Trophoblast cell (in vitro differentiated cells and primary cell): Measurements from ENCODE around the gene TGFB1I1.
A peak's percentile ranks its signal among the peaks of the same experiment; 100 is the strongest.

Experiments used
- DNase-seq, 2 donors: peaks; one replicate each; pipeline ENCODE4 v3.0.0-alpha.2; 2016
- H2AFZ ChIP-seq: 2 replicates; pipeline ENCODE4 v1.6.1; 2013; ENCODE audit warnings: low read length, moderate library complexity, mild to moderate bottlenecking; ENCODE audit not compliant: insufficient read depth, poor library complexity
- H2AK5ac ChIP-seq: 2 replicates; pipeline ENCODE4 v1.6.1; 2013; ENCODE audit warnings: mild to moderate bottlenecking, low read length
- H2BK120ac ChIP-seq: 2 replicates; pipeline ENCODE4 v1.6.1; 2013; ENCODE audit warnings: low read length, mild to moderate bottlenecking, moderate library complexity; ENCODE audit not compliant: insufficient read depth, poor library complexity
- H2BK12ac ChIP-seq: 2 replicates; pipeline ENCODE4 v1.6.1; 2013; ENCODE audit warnings: mild to moderate bottlenecking, low read length, moderate library complexity
- H2BK5ac ChIP-seq: 2 replicates; pipeline ENCODE4 v1.6.1; 2013; ENCODE audit warnings: low read length, low read depth, moderate library complexity, mild to moderate bottlenecking; ENCODE audit not compliant: poor library complexity
- H3K14ac ChIP-seq: 2 replicates; pipeline ENCODE4 v1.6.1; 2013; ENCODE audit warnings: mild to moderate bottlenecking, low read length
- H3K18ac ChIP-seq: 2 replicates; pipeline ENCODE4 v1.6.1; 2013; ENCODE audit warnings: mild to moderate bottlenecking, low read length
- H3K23ac ChIP-seq: 2 replicates; pipeline ENCODE4 v1.6.1; 2013; ENCODE audit warnings: low read length
- H3K27ac ChIP-seq: 2 replicates; pipeline ENCODE4 v1.5.1; 2013; ENCODE audit warnings: low read depth, mild to moderate bottlenecking, inconsistent platforms, low read length, moderate library complexity
- H3K27me3 ChIP-seq: 2 replicates; pipeline ENCODE4 v1.6.1; 2013; ENCODE audit warnings: inconsistent platforms, mild to moderate bottlenecking, low read length, moderate library complexity; ENCODE audit not compliant: insufficient read depth
- H3K36me3 ChIP-seq, 2 experiments: 1 replicate in 1 of 2; 2 replicates in 1 of 2; pipeline ENCODE4 v1.6.1; 2013; ENCODE audit warnings: low read length in 2 of 2, mild to moderate bottlenecking in 2 of 2, moderate library complexity in 1 of 2; ENCODE audit not compliant: insufficient read depth in 2 of 2, control insufficient read depth in 1 of 2
- H3K4ac ChIP-seq: 2 replicates; pipeline ENCODE4 v1.6.1; 2013; ENCODE audit warnings: low read depth, mild to moderate bottlenecking, low read length, moderate library complexity
- H3K4me1 ChIP-seq, 2 experiments: 1 replicate in 1 of 2; 2 replicates in 1 of 2; pipeline ENCODE4 v1.6.1; 2013; ENCODE audit warnings: low read length in 2 of 2, mild to moderate bottlenecking in 2 of 2, moderate library complexity in 1 of 2; ENCODE audit not compliant: insufficient read depth in 2 of 2, control insufficient read depth in 1 of 2
- H3K4me2 ChIP-seq: 2 replicates; pipeline ENCODE4 v1.6.1; 2013; ENCODE audit warnings: inconsistent platforms, mild to moderate bottlenecking, low read length, moderate library complexity
- H3K4me3 ChIP-seq: 2 replicates; pipeline ENCODE4 v1.5.1; 2013; ENCODE audit warnings: mild to moderate bottlenecking, low read depth, low read length, inconsistent platforms
- H3K79me1 ChIP-seq: one replicate; pipeline ENCODE4 v1.6.1; 2013; ENCODE audit warnings: low read length
- H3K79me2 ChIP-seq: 2 replicates; pipeline ENCODE4 v1.6.1; 2013; ENCODE audit warnings: low read length, mild to moderate bottlenecking; ENCODE audit not compliant: control insufficient read depth, insufficient read depth, poor library complexity
- H3K9ac ChIP-seq: 2 replicates; pipeline ENCODE4 v1.6.1; 2013; ENCODE audit warnings: mild to moderate bottlenecking, low read length
- H3K9me3 ChIP-seq: 2 replicates; pipeline ENCODE4 v1.6.1; 2013; ENCODE audit warnings: low read depth, mild to moderate bottlenecking, control low read depth, inconsistent platforms, low read length; ENCODE audit not compliant: insufficient read depth
- H4K12ac ChIP-seq: 2 replicates; pipeline ENCODE4 v1.6.1; 2013; ENCODE audit warnings: low read depth, mild to moderate bottlenecking, low read length, moderate library complexity
- H4K8ac ChIP-seq: 2 replicates; pipeline ENCODE4 v1.6.1; 2013; ENCODE audit warnings: low read depth, mild to moderate bottlenecking, low read length, moderate library complexity
- H4K91ac ChIP-seq: one replicate; pipeline ENCODE4 v1.6.1; 2013; ENCODE audit warnings: low read depth, mild to moderate bottlenecking, low read length, moderate library complexity
- WGBS: extraction: QIAGEN DNeasy Blood & Tissue Kit; methylation state at CpG from one replicate; pipeline ENCODE4 v1.1.7; 2013; ENCODE audit warnings: missing lambda C conversion rate; ENCODE audit not compliant: insufficient read length, insufficient coverage; ENCODE audit errors: extremely low coverage; 5-methylcytosine and 5-hydroxymethylcytosine counted together

The TGFB1I1 gene

GRCh38 chr16:31477220-31478216, 5.6 kb downstream of the TGFB1I1 start:
- Histone ChIP-seq H2BK12ac (no peak overlapping the region), H3K27ac (no peak overlapping the region), H4K12ac (no peak overlapping the region), H3K4ac (peak overlapping the region; percentile 24), H3K27me3 (peaks cover 12% of the 10 kb centered on the region), H2BK120ac (no peak overlapping the region), H3K14ac (peak overlapping the region; percentile 66), H4K91ac (no peak overlapping the region), H3K4me1 (peaks cover 14% of the 10 kb centered on the region in 2 experiments), H2AFZ (peak overlapping the region; percentile 24), H3K36me3 (peaks cover 20 to 22% of the 10 kb centered on the region in 2 experiments), H3K79me2 (peaks cover 2% of the 10 kb centered on the region), H2BK5ac (no peak overlapping the region), H4K8ac (peak overlapping the region; percentile 70), H3K4me3 (peak overlapping the region; percentile 58), H3K79me1 (peaks cover 4% of the 10 kb centered on the region), H3K9ac (peak overlapping the region; percentile 34), H3K4me2 (peak overlapping the region; percentile 81), H3K9me3 (peaks cover 5% of the 10 kb centered on the region), H3K23ac (no peak overlapping the region), H2AK5ac (no peak overlapping the region), H3K18ac (peak overlapping the region; percentile 83)
- peak; percentile 91 to 93 for DNase-seq
- WGBS: no CpG with 5 or more reads among the region's 67 CpGs

GRCh38 chr16:31478956-31479355, 7.0 kb downstream of the TGFB1I1 start:
- Histone ChIP-seq H4K12ac (no peak overlapping the region), H3K4me1 (peaks cover 11 to 14% of the 10 kb centered on the region in 2 experiments), H2AFZ (no peak overlapping the region), H3K4me3 (no peak overlapping the region), H3K4me2 (no peak overlapping the region), H3K79me1 (peaks cover 3% of the 10 kb centered on the region), H3K4ac (no peak overlapping the region), H3K9ac (no peak overlapping the region), H4K8ac (no peak overlapping the region), H3K18ac (no peak overlapping the region), H3K79me2 (peaks cover 2% of the 10 kb centered on the region), H3K14ac (no peak overlapping the region), H2AK5ac (no peak overlapping the region), H4K91ac (no peak overlapping the region), H3K23ac (no peak overlapping the region), H3K27ac (no peak overlapping the region), H2BK5ac (no peak overlapping the region), H2BK12ac (no peak overlapping the region), H3K27me3 (peaks cover 12% of the 10 kb centered on the region), H2BK120ac (no peak overlapping the region), H3K9me3 (peaks cover 2% of the 10 kb centered on the region), H3K36me3 (peaks cover 14 to 20% of the 10 kb centered on the region in 2 experiments)
- WGBS: no CpG with 5 or more reads among the region's 3 CpGs
- DNase-seq: peak; percentile 57 to 64

GRCh38 chr16:31479751-31480150, 7.8 kb downstream of the TGFB1I1 start:
- H3K36me3 ChIP-seq: peaks cover 8 to 12% of the 10 kb centered on the region in 2 experiments
- H3K23ac ChIP-seq: no peak overlapping the region
- no peak overlapping the region for H2BK12ac ChIP-seq
- no peak overlapping the region for H2BK5ac ChIP-seq
- no peak overlapping the region for H3K9ac ChIP-seq
- H4K12ac ChIP-seq: no peak overlapping the region
- no peak overlapping the region for H3K14ac ChIP-seq
- H3K4me2 ChIP-seq: no peak overlapping the region
- no CpG with 5 or more reads among the region's 9 CpGs for WGBS
- peaks cover 11 to 14% of the 10 kb centered on the region in 2 experiments for H3K4me1 ChIP-seq
- H2BK120ac ChIP-seq: no peak overlapping the region
- H3K18ac ChIP-seq: no peak overlapping the region
- H3K4me3 ChIP-seq: no peak overlapping the region
- no peak overlapping the region for H3K27ac ChIP-seq
- H3K9me3 ChIP-seq: peaks cover 4% of the 10 kb centered on the region
- H3K79me1 ChIP-seq: peaks cover 3% of the 10 kb centered on the region
- no peak overlapping the region for H4K8ac ChIP-seq
- no peak overlapping the region for H2AFZ ChIP-seq
- DNase-seq: no peak
- H2AK5ac ChIP-seq: no peak overlapping the region
- H4K91ac ChIP-seq: no peak overlapping the region
- peaks cover 10% of the 10 kb centered on the region for H3K27me3 ChIP-seq
- H3K4ac ChIP-seq: no peak overlapping the region
- H3K79me2 ChIP-seq: peaks cover 2% of the 10 kb centered on the region

GRCh38 chr16:31480851-31481536, 9.0 kb downstream of the TGFB1I1 start:
- Histone ChIP-seq H4K12ac (no peak overlapping the region), H3K27ac (no peak overlapping the region), H2BK12ac (no peak overlapping the region), H3K4me3 (no peak overlapping the region), H3K18ac (no peak overlapping the region), H4K91ac (no peak overlapping the region), H4K8ac (no peak overlapping the region), H3K9ac (no peak overlapping the region), H3K9me3 (peaks cover 4% of the 10 kb centered on the region), H3K14ac (no peak overlapping the region), H3K79me1 (peaks cover 3% of the 10 kb centered on the region), H3K23ac (no peak overlapping the region), H2AK5ac (no peak overlapping the region), H3K36me3 (peaks cover 6 to 7% of the 10 kb centered on the region in 2 experiments), H3K4ac (no peak overlapping the region), H2BK5ac (no peak overlapping the region), H3K4me1 (peaks cover 11 to 14% of the 10 kb centered on the region in 2 experiments), H2AFZ (no peak overlapping the region), H3K27me3 (peaks cover 10% of the 10 kb centered on the region), H2BK120ac (no peak overlapping the region), H3K79me2 (peaks cover 2% of the 10 kb centered on the region), H3K4me2 (no peak overlapping the region)
- WGBS: no CpG with 5 or more reads among the region's 7 CpGs
- DNase-seq: no peak
